ENCODE data around the gene SUCNR1. TPM values are rescaled to one million over a fixed set of nuclear protein-coding genes. Genes with fewer than 3 reads are reported as not detected.

SUCNR1 gene, protein sequence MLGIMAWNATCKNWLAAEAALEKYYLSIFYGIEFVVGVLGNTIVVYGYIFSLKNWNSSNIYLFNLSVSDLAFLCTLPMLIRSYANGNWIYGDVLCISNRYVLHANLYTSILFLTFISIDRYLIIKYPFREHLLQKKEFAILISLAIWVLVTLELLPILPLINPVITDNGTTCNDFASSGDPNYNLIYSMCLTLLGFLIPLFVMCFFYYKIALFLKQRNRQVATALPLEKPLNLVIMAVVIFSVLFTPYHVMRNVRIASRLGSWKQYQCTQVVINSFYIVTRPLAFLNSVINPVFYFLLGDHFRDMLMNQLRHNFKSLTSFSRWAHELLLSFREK
- total RNA-seq (2021) (not detected in 3 replicates), Bru-seq, nascent RNA (not detected)
- long read RNA-seq, experiment 1, result 0 reads
- long read RNA-seq, experiment 2, result 0 reads
- long read RNA-seq, experiment 3, result 0 reads

DNA sequence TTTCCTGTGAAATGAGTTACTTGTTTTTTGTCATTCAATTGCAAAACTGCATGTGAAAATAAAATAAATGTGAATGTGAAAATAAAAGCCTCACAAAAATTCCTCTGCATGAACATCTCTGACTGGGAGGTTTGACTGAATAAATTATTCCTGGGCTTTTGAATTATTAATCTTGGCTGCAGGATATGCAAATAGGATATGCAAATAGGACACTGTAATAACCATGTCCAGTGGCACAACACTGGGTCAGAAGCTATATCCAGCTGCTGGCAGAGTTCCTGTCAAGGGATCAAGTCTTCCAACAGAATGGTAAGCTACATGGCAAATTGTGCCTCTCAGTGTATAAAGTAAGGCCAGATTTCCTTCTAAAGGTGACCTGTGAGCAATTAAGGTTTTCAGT, at the start of gene SUCNR1:
SUCNR1 (plus strand) TSS at position 246 of the 400 bp plus-strand sequence. CDS start 6,250 bp downstream, outside the sequence.
- H3K27ac Mint-ChIP-seq, result no peak within 1 kb of the TSS; the same call in 1 of the 2 replicates
- no peak within 1 kb of the TSS for H3K4me3 Mint-ChIP-seq
- POLR2A ChIA-PET, result no interaction called here
- CTCF ChIA-PET, result no interaction called here
- peaks cover 11% of the 10 kb centered on the region for H3K4me1 Mint-ChIP-seq
- TF ChIP-seq, protein P1, sequence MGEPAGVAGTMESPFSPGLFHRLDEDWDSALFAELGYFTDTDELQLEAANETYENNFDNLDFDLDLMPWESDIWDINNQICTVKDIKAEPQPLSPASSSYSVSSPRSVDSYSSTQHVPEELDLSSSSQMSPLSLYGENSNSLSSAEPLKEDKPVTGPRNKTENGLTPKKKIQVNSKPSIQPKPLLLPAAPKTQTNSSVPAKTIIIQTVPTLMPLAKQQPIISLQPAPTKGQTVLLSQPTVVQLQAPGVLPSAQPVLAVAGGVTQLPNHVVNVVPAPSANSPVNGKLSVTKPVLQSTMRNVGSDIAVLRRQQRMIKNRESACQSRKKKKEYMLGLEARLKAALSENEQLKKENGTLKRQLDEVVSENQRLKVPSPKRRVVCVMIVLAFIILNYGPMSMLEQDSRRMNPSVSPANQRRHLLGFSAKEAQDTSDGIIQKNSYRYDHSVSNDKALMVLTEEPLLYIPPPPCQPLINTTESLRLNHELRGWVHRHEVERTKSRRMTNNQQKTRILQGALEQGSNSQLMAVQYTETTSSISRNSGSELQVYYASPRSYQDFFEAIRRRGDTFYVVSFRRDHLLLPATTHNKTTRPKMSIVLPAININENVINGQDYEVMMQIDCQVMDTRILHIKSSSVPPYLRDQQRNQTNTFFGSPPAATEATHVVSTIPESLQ (CRISPR knock-in tag; IDR thresholded peaks at IDR 0.05), result no peak
- TF ChIP-seq SP1 (CRISPR knock-in tag; conservative IDR thresholded peaks at IDR 0.05) (no peak), IRF2 (CRISPR knock-in tag; IDR thresholded peaks at IDR 0.05; ENCODE audit: borderline replicate concordance, low read depth) (no peak), GABPB1 (CRISPR knock-in tag; IDR thresholded peaks at IDR 0.05) (no peak), CREB1 (CRISPR knock-in tag; IDR thresholded peaks at IDR 0.05) (no peak), SMAD4 (CRISPR knock-in tag; IDR thresholded peaks at IDR 0.05) (no peak), KAT7 (CRISPR knock-in tag; IDR thresholded peaks at IDR 0.05; ENCODE audit: borderline replicate concordance) (no peak), ETV6 (CRISPR knock-in tag; IDR thresholded peaks at IDR 0.05) (no peak), HMGA2 (CRISPR knock-in tag; IDR thresholded peaks at IDR 0.05) (no peak), FOXJ3 (CRISPR knock-in tag; IDR thresholded peaks at IDR 0.05; ENCODE audit: borderline replicate concordance) (no peak), ZNF671 (CRISPR knock-in tag; IDR thresholded peaks at IDR 0.05) (no peak)
- TF ChIP-seq, protein P2, sequence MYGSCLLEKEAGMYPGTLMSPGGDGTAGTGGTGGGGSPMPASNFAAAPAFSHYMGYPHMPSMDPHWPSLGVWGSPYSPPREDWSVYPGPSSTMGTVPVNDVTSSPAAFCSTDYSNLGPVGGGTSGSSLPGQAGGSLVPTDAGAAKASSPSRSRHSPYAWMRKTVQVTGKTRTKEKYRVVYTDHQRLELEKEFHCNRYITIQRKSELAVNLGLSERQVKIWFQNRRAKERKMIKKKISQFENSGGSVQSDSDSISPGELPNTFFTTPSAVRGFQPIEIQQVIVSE (CRISPR knock-in tag; IDR thresholded peaks at IDR 0.05; ENCODE audit: borderline replicate concordance), result no peak
- TF ChIP-seq, protein P3, sequence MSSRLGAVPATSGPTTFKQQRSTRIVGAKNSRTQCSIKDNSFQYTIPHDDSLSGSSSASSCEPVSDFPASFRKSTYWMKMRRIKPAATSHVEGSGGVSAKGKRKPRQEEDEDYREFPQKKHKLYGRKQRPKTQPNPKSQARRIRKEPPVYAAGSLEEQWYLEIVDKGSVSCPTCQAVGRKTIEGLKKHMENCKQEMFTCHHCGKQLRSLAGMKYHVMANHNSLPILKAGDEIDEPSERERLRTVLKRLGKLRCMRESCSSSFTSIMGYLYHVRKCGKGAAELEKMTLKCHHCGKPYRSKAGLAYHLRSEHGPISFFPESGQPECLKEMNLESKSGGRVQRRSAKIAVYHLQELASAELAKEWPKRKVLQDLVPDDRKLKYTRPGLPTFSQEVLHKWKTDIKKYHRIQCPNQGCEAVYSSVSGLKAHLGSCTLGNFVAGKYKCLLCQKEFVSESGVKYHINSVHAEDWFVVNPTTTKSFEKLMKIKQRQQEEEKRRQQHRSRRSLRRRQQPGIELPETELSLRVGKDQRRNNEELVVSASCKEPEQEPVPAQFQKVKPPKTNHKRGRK (CRISPR knock-in tag; IDR thresholded peaks at IDR 0.05; ENCODE audit: borderline replicate concordance), result no peak
- TF ChIP-seq, protein P4, sequence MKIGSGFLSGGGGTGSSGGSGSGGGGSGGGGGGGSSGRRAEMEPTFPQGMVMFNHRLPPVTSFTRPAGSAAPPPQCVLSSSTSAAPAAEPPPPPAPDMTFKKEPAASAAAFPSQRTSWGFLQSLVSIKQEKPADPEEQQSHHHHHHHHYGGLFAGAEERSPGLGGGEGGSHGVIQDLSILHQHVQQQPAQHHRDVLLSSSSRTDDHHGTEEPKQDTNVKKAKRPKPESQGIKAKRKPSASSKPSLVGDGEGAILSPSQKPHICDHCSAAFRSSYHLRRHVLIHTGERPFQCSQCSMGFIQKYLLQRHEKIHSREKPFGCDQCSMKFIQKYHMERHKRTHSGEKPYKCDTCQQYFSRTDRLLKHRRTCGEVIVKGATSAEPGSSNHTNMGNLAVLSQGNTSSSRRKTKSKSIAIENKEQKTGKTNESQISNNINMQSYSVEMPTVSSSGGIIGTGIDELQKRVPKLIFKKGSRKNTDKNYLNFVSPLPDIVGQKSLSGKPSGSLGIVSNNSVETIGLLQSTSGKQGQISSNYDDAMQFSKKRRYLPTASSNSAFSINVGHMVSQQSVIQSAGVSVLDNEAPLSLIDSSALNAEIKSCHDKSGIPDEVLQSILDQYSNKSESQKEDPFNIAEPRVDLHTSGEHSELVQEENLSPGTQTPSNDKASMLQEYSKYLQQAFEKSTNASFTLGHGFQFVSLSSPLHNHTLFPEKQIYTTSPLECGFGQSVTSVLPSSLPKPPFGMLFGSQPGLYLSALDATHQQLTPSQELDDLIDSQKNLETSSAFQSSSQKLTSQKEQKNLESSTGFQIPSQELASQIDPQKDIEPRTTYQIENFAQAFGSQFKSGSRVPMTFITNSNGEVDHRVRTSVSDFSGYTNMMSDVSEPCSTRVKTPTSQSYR (CRISPR knock-in tag; IDR thresholded peaks at IDR 0.05), result no peak
- TF ChIP-seq, protein P5, sequence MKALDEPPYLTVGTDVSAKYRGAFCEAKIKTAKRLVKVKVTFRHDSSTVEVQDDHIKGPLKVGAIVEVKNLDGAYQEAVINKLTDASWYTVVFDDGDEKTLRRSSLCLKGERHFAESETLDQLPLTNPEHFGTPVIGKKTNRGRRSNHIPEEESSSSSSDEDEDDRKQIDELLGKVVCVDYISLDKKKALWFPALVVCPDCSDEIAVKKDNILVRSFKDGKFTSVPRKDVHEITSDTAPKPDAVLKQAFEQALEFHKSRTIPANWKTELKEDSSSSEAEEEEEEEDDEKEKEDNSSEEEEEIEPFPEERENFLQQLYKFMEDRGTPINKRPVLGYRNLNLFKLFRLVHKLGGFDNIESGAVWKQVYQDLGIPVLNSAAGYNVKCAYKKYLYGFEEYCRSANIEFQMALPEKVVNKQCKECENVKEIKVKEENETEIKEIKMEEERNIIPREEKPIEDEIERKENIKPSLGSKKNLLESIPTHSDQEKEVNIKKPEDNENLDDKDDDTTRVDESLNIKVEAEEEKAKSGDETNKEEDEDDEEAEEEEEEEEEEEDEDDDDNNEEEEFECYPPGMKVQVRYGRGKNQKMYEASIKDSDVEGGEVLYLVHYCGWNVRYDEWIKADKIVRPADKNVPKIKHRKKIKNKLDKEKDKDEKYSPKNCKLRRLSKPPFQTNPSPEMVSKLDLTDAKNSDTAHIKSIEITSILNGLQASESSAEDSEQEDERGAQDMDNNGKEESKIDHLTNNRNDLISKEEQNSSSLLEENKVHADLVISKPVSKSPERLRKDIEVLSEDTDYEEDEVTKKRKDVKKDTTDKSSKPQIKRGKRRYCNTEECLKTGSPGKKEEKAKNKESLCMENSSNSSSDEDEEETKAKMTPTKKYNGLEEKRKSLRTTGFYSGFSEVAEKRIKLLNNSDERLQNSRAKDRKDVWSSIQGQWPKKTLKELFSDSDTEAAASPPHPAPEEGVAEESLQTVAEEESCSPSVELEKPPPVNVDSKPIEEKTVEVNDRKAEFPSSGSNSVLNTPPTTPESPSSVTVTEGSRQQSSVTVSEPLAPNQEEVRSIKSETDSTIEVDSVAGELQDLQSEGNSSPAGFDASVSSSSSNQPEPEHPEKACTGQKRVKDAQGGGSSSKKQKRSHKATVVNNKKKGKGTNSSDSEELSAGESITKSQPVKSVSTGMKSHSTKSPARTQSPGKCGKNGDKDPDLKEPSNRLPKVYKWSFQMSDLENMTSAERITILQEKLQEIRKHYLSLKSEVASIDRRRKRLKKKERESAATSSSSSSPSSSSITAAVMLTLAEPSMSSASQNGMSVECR (CRISPR knock-in tag; IDR thresholded peaks at IDR 0.05; ENCODE audit: borderline replicate concordance), result no peak
- TF ChIP-seq, protein P6, sequence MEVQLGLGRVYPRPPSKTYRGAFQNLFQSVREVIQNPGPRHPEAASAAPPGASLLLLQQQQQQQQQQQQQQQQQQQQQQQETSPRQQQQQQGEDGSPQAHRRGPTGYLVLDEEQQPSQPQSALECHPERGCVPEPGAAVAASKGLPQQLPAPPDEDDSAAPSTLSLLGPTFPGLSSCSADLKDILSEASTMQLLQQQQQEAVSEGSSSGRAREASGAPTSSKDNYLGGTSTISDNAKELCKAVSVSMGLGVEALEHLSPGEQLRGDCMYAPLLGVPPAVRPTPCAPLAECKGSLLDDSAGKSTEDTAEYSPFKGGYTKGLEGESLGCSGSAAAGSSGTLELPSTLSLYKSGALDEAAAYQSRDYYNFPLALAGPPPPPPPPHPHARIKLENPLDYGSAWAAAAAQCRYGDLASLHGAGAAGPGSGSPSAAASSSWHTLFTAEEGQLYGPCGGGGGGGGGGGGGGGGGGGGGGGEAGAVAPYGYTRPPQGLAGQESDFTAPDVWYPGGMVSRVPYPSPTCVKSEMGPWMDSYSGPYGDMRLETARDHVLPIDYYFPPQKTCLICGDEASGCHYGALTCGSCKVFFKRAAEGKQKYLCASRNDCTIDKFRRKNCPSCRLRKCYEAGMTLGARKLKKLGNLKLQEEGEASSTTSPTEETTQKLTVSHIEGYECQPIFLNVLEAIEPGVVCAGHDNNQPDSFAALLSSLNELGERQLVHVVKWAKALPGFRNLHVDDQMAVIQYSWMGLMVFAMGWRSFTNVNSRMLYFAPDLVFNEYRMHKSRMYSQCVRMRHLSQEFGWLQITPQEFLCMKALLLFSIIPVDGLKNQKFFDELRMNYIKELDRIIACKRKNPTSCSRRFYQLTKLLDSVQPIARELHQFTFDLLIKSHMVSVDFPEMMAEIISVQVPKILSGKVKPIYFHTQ (CRISPR knock-in tag; IDR thresholded peaks at IDR 0.05), result no peak
- H3K36me3 Mint-ChIP-seq, result no peaks in the 10 kb centered on the region
- DNase-seq (ENCODE audit: low spot score), result no peak
- ATAC-seq, result no peak
- no peaks in the 10 kb centered on the region for H3K9me3 Mint-ChIP-seq
- no peaks in the 10 kb centered on the region for H3K27me3 Mint-ChIP-seq (ENCODE audit: low read depth)
